GM18873 (cell line): ENCODE data around the gene DUOX1.
"Not testable (repeated sequence)": the region's sequence is repeated elsewhere in the genome, so short reads cannot be mapped to it uniquely, and the experiment has no call there.

Experiments
- ATAC-seq: cut with Tn5 transposase; IDR thresholded peaks from one replicate; pipeline ENCODE4 v1.9.1; 2021; ENCODE audit warnings: mild to moderate bottlenecking, moderate library complexity, moderate number of reproducible peaks; ENCODE audit not compliant: unreplicated experiment, low FRiP score

The DUOX1 gene

DNA sequence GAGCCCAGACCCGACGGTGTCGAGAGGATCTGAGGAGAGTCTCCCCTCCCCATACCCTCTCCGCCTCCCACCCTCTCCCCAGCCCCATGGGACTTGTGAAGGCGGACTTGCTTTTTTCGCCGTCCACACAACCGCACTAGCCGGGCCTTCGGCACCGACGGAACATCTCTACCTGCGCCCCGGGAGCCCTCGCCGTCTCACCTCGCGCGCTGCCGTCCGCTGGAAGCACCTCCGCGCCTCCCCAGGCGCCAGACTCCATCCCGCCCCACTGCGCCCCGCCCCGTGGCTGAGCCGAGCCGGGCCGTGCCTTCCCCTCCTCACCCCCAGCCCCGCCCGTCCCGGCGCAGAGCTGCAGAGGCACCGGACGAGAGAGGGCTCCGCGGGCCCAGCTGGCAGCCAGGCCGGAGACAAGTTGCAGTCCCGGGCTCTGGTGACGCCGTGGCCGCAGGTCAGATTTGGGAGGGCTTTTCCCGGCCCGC is at the start of gene DUOX1, which contains the start of gene DUOXA1:
Gene DUOX1, plus strand, starts transcription at position 344 of the 479 bp plus-strand sequence. CDS start 1,973 bp downstream, outside the sequence.
Gene DUOXA1, minus strand, starts transcription at position 229 of the 479 bp plus-strand sequence. CDS start 6,865 bp downstream, outside the sequence.
- ATAC-seq, result no peak

DNA sequence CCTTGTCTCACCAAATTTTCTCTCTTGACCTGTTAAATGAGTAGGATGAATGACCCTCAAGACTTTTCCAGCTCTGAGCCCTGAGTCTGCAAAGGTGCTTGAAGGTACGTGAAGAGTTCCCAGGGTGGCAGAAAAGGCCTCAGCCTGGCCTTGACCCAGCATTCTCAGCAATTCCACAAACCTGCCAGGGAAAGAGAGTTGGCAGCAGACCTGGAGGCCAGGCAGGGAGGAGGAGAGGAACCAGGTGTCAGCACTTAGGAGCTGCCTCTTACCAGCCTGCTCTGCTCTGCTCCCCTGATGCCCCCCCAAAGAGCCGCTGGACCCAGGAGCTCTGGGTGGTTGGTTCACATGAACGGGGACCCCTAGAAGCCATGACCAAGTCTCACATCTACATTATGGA is 49.2 kb upstream of the DUOX1 start:
- ATAC-seq, result not testable (repeated sequence)

DNA sequence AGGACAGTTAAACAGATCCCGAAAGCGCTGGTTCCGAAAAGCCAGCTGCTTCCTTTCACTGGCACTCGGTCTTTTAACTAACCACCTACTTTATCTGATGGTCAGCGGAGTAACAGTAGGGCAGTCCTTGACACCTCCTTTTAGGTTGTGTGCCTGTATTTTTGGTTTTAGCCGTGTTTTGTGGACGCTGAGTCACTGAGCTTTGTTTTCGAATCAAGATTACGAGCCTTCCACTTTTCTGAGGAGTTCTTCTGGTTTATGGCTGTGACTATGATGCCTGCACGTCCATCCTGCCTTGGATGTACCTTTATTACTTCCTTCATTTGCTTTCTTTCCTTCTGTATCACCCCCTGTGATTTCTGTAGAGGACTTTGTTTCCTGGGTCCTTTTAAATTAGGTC is 47.4 kb upstream of the DUOX1 start:
- not testable (repeated sequence) for ATAC-seq

DNA sequence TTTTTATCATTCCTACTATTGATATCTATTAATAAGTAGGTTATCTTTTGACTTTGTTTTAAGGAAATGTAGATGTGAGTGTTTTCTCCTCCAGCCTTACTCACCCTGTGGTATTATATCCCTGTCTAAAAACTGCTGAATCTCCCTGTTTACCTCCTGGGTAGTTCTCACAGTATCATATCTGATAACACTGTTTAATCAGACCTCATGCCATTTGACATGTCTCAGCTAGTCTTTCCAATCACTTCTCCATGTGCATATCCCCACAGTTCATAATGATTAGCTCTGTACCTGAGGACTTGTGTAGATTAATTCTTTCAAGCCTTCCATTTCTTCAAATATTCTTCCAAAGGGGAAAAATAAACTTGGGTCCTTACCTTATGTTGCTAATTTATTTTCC is 46.6 kb upstream of the DUOX1 start:
- ATAC-seq, result no peak

DNA sequence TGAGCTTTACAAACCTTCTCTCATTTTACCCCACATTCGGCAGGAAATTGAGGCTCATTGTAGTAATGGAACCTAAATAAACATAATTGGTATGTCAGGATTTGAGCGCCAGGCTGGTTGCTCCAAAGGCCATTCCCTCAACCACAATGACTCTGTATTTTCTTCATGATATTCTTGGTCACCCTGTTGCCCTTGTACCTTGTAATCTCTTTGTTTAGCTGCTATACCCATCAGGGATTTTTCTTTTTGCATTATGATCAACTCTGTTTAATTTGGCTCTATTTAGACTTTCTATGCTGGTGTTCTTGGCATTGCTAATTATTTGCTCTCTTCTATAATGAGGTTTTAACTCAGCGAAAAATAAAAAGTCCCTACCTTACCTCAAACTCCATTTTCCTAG is 45.6 kb upstream of the DUOX1 start:
- no peak for ATAC-seq

DNA sequence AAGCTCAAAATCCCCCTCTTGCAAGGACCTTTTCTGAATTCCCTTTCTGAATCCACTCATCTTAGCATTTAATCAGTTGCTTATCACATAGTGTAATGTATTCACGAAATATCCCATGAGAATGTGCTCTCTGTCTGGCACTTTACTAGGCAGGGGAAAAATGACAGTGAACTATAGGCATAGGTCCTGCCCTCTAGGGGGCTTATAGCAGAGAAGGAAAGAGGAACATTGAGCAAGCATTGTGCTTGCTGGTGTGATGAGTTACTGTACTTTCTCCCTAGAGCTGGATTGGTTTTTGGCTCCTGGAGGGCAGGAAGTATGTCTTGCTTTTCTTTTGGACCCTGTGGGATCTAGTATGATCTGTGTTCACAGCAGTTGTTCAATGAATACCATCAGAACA is 42.3 kb upstream of the DUOX1 start:
- ATAC-seq, result no peak

DNA sequence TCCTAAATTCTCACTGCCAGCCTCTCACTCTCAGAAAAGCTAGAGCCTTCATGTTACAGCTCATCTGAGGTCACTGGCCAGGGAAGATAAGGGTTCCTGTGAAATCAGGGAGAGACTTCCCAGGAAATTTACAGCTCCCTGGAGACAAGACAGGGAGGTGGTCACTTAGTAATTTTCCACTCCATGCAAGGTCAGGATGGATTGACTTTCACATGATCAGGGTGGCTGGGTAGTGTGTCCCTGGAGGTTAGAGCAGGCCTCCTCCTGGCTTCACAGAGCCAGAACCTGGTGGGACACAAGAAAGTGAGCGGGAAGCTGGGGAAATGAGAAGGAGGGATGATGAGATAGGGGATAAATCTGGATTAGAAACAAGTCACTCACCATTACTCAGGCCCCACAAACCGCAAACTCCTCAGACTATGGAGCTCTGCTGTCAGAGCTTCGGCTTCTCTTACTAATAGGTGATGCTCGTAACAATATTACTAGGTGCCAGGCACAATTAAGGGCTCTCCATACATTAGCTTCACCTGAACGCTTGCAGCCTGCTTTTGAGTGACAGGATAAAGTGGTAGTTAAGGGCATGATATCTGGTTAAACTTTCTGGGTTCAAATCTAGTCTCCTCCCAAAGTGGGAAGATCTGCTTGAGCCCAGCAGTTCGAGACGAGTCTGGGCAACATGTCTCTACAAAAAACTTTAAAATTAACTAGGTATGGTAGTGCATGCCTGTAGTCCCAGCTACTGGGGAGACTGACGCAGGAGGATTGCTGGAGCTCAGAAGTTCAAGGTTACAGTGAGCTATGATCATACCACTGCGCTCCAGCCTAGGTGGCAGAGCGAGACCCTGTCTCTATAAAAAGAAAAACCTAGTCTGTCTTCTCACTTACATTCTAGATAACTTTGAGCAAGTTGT is 40.7 kb upstream of the DUOX1 start:
- ATAC-seq, result no peak

DNA sequence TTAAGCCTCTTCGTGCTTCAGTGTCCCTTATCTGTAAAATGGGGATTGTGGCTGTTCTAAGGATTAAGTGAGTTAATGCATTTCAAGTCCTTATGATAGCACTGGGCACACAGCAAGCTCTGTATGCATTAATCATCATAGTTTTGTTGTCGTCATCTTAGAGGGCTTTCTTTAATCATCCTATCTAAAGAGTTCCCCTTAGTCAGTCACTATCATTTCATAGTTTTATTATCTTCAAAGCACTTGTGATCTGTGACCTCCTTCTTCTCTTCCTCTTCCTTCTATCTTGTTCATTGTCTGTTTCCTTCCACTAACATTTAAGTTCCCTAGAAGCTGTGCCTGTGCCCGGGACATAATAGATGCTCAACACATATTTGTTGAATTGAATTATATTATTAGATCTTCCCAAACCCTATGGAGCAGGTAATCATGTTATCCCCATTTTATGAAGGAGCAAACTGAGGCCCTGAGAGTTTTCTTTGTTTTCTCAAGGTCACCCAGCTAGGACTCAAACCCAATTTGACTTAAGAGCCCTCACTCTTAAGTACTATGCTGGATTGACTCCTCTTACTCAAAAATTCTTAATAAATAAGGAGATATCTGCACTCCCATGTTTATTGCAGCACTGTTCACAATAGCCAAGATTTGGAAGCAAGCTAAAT is 40.0 kb upstream of the DUOX1 start:
- no peak for ATAC-seq

DNA sequence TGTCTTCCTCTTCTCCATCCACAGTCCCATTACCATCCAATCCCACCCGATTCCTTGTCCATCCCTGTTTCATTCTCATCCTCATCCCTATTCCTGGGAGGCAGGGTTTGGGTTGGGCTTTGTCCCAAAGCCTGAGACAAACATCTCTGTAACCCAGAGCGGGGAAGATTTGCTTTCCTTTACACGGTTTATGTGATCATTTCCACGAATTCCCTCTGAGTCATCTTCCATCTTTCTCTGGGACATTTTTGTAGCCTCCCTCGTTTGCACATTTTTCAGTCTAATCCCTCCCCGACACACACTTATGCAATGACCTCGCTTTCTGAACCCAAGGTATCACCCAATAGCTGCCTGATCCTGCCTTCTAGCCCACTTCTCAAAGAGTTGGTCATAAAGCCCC is 38.6 kb upstream of the DUOX1 start:
- ATAC-seq, result no peak

DNA sequence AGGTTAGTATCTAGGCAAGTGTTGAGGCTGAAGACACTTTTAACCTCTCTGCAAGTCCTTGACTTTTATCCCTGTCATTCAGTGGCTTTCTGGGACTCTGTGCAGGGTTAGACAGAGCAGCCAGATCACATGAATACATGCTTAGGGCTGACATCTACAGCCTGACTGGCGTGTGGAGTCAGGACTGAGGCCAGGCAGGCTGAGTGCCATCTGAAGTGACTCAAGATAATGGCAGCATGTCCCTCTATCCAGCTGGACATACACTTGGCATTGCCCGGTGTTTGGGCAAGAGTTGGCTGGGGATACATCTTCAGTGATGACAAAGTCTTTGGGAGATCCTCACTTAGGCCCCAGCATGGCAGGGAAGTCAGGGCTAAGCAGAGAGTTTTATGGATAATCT is 38.2 kb upstream of the DUOX1 start:
- ATAC-seq, result no peak

DNA sequence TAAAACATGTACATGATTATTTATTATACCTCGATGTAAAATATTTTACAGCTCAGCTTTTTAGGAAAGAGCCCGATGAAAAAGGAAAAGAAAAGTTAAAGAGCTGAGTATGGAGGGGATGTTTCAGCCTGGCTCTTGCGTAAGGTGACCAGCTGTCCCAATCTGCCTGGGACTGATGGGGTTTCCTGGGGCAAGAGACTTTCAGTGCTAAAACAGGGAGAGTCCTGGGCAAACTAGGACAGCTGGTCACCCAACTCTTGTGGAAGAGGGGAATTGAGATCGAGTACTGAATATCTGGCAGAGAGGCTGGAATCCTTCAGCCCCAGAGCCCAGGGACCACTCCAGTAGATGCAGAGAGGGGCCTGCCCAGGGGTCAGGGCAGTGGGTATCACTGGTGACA is 36.8 kb upstream of the DUOX1 start:
- no peak for ATAC-seq

DNA sequence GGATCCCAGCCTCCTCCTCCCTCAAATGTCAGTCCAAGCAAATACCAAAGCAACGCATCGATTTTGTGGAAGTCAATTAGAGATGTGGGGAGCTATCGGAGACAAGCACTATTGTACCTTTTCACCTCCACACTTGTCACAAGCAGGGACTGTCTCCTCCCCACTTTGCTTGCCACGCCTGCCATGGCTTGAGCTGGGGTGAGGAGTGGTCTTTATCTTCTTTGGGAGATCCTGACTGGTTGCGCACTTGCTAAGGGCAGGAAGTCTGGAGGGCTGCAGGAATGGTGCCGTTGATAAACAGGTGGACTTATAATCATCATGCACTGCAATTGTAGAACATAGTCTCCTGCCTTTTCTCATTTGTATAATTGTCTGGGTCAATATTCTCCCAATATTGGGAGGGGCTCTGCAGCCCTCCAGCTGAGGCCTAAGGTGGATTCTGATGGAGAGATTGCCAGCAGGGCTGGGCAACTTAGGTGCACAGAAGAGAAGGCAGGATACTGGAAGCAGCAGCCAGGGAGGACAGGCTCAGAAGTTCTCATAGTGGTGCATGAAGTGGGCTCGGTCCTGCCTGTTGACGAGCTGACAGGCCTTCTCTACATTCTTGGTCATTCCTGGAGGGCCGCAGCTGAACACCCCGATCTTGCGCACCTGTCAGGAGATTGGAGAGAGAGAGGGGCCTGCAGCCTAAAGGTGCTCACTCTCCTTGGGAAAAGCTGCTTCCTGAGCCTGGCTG is 36.0 kb upstream of the DUOX1 start:
- no peak for ATAC-seq

DNA sequence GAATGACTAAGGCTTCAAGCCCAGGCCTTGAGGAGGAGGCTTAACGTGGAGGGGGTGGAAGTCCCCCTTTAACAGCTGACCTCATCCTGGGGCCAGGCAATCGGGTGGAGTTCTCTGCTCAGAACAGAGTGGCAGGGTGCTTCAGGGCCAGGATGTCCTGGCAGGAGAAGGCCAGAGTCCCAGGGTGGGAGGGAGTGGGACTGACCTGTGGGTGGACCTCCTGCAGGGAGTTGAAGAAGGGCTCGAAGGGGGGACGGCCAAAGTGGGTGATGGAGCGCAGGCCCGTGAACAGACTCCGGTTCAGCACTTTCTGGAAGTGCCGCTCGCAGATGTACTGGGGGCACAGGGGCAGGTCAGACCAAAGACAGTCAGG is 35.5 kb upstream of the DUOX1 start:
- ATAC-seq, result no peak

DNA sequence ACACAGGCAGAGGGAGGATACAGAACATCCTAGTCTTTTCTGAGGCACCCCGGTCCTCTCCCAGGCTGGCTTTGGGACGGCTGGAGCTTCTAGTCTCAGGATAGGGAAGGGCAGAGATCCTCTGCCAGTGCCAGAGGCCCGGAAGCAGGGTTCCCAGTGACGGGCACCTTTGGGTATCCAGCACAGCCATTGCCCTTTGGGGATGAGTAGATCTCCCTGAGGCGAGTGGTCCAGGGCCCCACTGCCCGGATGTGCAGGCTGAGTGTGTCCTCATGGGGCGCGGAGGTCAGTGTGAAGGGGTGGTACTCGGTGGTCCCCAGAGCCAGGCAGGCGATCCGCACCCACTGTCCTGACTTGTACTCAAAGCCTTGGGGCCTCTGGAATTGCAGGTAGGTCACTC is 34.1 kb upstream of the DUOX1 start:
- no peak for ATAC-seq

DNA sequence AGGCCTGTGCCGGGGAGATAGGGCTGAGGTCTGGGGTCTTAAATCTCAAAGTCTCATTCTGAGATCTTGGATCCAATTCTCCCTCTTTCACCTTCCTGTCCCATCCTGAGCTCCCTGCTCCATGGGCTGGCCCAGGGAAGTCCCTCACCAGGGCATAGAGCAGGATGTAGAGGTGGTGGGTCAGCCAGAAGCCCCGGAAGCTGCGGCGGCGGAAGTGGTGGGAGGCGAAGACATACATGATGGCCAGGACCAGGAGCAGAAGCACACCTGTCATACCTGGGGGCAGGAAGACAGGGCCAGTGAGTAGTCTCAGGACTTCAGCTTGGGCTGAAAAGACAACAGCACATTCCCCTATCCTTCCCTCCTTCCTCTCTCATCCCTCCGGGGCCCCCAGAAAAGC is 32.3 kb upstream of the DUOX1 start:
- no peak for ATAC-seq

DNA sequence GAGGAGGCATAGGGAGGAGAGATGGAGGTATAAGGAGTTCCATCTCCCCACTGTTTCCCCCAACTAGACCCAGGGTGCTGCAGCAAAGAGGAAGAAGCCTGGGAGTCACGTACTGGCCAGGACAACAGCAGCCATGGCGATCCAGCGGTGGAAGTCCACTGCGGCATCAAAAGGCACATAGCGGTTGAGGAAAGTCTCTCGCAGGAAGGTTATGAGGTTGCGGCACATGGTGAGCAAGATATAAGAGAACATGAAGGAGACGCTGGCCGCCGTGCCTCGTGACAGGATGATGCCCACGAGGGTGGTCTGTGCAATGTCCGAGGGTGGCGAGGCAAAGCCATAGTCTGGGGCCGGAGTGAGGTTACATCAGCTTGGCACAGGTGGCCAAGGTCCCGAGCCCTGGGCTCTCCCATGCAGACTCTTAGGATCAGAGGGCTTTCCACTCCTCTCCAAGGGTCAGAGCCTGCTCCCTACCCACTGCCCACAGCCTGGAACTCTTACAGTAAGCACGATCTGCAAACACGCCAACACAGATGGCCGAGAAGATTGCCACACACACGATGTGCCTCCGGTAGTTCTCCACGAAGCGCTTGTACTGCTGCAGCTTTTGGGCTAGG is 30.1 kb upstream of the DUOX1 start:
- no peak for ATAC-seq

DNA sequence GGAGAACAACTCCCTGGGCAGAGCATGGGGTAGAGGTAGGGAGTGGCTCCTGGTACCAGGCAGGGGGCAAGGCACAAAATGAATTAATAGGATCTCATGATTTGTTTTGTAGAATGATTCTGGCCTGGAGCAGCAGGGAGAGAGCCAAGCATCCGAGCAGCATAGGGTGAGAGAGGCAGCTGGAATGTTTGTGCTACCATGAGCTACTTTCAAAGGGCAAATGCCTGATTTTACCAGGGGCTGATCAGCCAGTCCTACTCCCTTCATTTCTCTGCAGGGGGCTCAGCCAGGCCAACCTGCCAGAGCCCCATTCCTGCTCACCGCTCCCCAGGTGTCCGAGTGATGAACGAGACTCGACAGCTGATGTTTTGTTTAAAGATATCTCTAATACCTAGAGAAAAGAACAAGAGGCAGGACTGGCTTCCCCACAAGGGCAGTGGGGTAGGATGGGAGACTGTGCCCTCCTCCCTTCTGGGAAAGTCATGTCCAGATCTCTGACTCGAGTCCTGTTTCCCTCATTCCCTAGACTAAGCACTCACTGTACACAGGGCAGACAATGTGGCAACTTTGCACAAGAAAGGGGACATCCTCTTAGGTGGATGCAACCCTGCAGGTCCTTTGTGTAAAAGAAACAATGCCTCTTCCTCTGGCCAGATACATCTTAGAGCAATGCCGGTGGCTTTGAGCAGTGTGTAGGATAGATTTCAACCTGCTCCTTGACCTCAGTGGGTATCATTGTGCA is 28.7 kb upstream of the DUOX1 start:
- no peak for ATAC-seq

DNA sequence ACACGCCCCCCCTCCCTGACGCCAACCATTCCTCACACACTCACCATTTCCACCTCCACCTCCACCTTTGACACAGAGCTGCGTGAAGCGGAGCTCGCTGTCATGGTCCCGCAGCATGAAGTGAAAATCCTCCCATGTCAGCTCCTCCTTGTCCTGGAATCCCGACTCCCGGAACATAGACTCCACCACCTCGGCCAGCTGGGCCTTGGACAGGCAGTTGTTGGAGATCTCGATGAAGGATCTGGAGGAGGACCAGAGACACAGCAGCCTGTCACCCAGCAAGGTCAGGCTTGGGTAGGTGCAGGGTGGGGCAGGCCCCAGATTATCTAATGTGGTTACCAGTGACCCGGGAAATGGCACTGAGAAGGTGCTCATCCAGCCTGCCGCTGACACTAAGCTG is 28.0 kb upstream of the DUOX1 start:
- ATAC-seq, result no peak

DNA sequence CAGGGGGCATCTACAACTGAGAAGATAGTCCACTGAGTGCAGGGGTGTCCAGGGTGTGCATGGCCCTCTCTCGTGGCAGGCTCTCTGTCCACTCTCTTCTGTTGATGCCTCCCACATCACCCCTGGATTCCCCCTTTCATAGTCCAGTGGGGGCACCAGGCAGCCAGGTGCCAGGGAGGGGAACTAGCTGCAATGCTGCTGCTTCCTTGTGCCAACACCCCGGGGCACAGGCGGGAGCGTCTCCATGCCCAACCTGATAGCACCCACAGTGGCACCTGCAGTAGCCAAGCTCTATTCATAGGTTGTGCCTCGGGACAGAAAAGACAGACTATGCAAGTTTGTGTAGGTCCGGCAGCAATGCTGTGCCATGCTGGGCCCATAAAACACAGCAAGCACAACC is 27.6 kb upstream of the DUOX1 start:
- no peak for ATAC-seq

DNA sequence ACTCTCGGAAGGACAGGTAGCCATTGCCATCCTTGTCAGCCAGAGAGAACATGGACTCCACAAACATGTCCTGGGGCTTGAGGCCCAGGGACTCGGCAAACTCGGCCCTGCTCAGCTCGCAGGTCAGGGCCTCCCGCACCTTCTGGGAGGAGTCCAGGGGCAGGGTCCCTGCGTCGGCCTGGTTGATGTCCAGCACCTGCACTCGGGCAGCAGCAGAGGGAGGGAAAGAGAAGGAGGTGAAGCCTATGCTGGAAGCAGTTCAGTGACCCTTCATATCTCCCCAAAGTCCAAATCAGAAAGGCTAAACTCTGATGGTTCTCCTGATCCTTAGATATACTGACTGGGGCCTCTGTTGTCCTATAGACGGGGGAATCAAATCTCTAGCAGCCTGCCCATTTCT is 25.6 kb upstream of the DUOX1 start:
- not testable (repeated sequence) for ATAC-seq
